Liver (tissue), 9 donors: ENCODE measurements around the gene GRM1. TPM values are rescaled to one million over a fixed set of nuclear protein-coding genes. Genes with fewer than 3 reads are reported as not detected.

Experiments
- DNase-seq: peaks from one replicate; pipeline ENCODE4 v3.0.0-alpha.2; 2017; ENCODE audit warnings: low spot score
- H3K27ac ChIP-seq, 2 donors: one replicate each; pipeline ENCODE4 v1.7.0; 2013; ENCODE audit warnings: inconsistent platforms in 2 of 2, low read length in 2 of 2, control low read depth in 1 of 2, low read depth in 1 of 2, mild to moderate bottlenecking in 1 of 2
- H3K27me3 ChIP-seq, 4 donors: one replicate each; pipeline versions ENCODE4 v1.6.1 to v1.7.0; 2013; ENCODE audit warnings: low read length in 3 of 4, inconsistent platforms in 1 of 4, mild to moderate bottlenecking in 1 of 4, moderate library complexity in 1 of 4; ENCODE audit not compliant: control insufficient read depth in 4 of 4, insufficient read depth in 4 of 4
- H3K36me3 ChIP-seq, 4 donors: one replicate each; pipeline versions ENCODE4 v1.6.1 to v1.7.0; 2013; ENCODE audit warnings: low read length in 3 of 4, mild to moderate bottlenecking in 3 of 4, low read depth in 1 of 4, moderate library complexity in 1 of 4; ENCODE audit not compliant: control insufficient read depth in 4 of 4, insufficient read depth in 3 of 4
- H3K4me1 ChIP-seq, 4 donors: one replicate each; pipeline versions ENCODE4 v1.6.1 to v1.7.0; 2013; ENCODE audit warnings: low read length in 3 of 4, mild to moderate bottlenecking in 3 of 4, moderate library complexity in 1 of 4; ENCODE audit not compliant: control insufficient read depth in 4 of 4, insufficient read depth in 4 of 4
- H3K4me3 ChIP-seq, 3 donors: one replicate each; pipeline versions ENCODE4 v1.6.1 to v1.7.0; 2013; ENCODE audit warnings: low read length in 3 of 3, control low read depth in 1 of 3, low read depth in 1 of 3, mild to moderate bottlenecking in 1 of 3
- H3K9ac ChIP-seq, 2 donors: one replicate each; pipeline ENCODE4 v1.7.0; 2013; ENCODE audit warnings: low read length in 2 of 2, mild to moderate bottlenecking in 2 of 2, moderate library complexity in 2 of 2, control low read depth in 1 of 2, low read depth in 1 of 2
- H3K9me3 ChIP-seq, 4 donors: one replicate each; pipeline versions ENCODE4 v1.6.1 to v1.7.0; 2013; ENCODE audit warnings: low read length in 3 of 4; ENCODE audit not compliant: control insufficient read depth in 4 of 4
- ATF3 ChIP-seq: IDR thresholded peaks from 2 replicates; pipeline ENCODE4 v1.6.1; 2016; ENCODE audit warnings: antibody characterized with exemption
- CTCF ChIP-seq: fragments of 150-350 bp; IDR thresholded peaks from 2 replicates; pipeline ENCODE4 v1.5.1; 2017; ENCODE audit warnings: improper control_type of control experiment, low read depth, low read length; ENCODE audit not compliant: missing input control
- EGR1 ChIP-seq, 2 donors: IDR thresholded peaks; 2 replicates each; pipeline ENCODE4 v1.6.1; 2016 to 2018; ENCODE audit warnings: antibody characterized with exemption in 2 of 2, low read depth in 2 of 2
- FOXA1 ChIP-seq: IDR thresholded peaks from 2 replicates; pipeline ENCODE4 v1.6.1; 2016; ENCODE audit warnings: antibody characterized with exemption
- FOXA2 ChIP-seq: IDR thresholded peaks from 2 replicates; pipeline ENCODE4 v1.6.1; 2016; ENCODE audit warnings: antibody characterized with exemption
- GABPA ChIP-seq, 2 donors: IDR thresholded peaks in 1 of 2; conservative IDR thresholded peaks in 1 of 2; 2 replicates each; pipeline ENCODE4 v1.6.1; 2016; ENCODE audit warnings: antibody characterized with exemption in 2 of 2, mild to moderate bottlenecking in 1 of 2, moderate library complexity in 1 of 2
- HNF4A ChIP-seq, 2 donors: conservative IDR thresholded peaks; 2 replicates each; pipeline ENCODE4 v1.6.1; 2016; ENCODE audit warnings: antibody characterized with exemption in 2 of 2, mild to moderate bottlenecking in 2 of 2
- HNF4G ChIP-seq: IDR thresholded peaks from 2 replicates; pipeline ENCODE4 v1.6.1; 2016; ENCODE audit warnings: antibody characterized with exemption
- JUND ChIP-seq, 2 donors: IDR thresholded peaks; 2 replicates each; pipeline ENCODE4 v1.6.1; 2016; ENCODE audit warnings: antibody characterized with exemption in 2 of 2
- MAX ChIP-seq: IDR thresholded peaks from 2 replicates; pipeline ENCODE4 v1.6.1; 2016; ENCODE audit warnings: antibody characterized with exemption
- NR2F2 ChIP-seq: IDR thresholded peaks from 2 replicates; pipeline ENCODE4 v1.6.1; 2016; ENCODE audit warnings: antibody characterized with exemption
- RAD21 ChIP-seq, 2 donors: IDR thresholded peaks; 2 replicates each; pipeline ENCODE4 v1.6.1; 2016; ENCODE audit warnings: antibody characterized with exemption in 2 of 2, mild to moderate bottlenecking in 2 of 2
- REST ChIP-seq: IDR thresholded peaks from 2 replicates; pipeline ENCODE4 v1.6.1; 2016; ENCODE audit warnings: antibody characterized with exemption, mild to moderate bottlenecking
- RXRA ChIP-seq, 2 donors: IDR thresholded peaks; 2 replicates each; pipeline ENCODE4 v1.6.1; 2017 to 2018; ENCODE audit warnings: antibody characterized with exemption in 2 of 2, mild to moderate bottlenecking in 1 of 2
- SP1 ChIP-seq: IDR thresholded peaks from 2 replicates; pipeline ENCODE4 v1.6.1; 2018; ENCODE audit warnings: antibody characterized with exemption, mild to moderate bottlenecking
- TAF1 ChIP-seq: conservative IDR thresholded peaks from 2 replicates; pipeline ENCODE4 v1.6.1; 2016; ENCODE audit warnings: antibody characterized with exemption, mild to moderate bottlenecking
- YY1 ChIP-seq: IDR thresholded peaks from 2 replicates; pipeline ENCODE4 v1.6.1; 2016; ENCODE audit warnings: antibody characterized with exemption, mild to moderate bottlenecking
- ZBTB33 ChIP-seq: IDR thresholded peaks from 2 replicates; pipeline ENCODE4 v1.6.1; 2016; ENCODE audit warnings: antibody characterized with exemption
- WGBS: extraction: QIAGEN DNeasy Blood & Tissue Kit; methylation state at CpG from one replicate; pipeline ENCODE4 v1.1.7; 2013; 5-methylcytosine and 5-hydroxymethylcytosine counted together
- polyA plus RNA-seq, 2 donors: library from polyadenylated mRNA; stranded (reverse) in 1 of 2; unstranded in 1 of 2; fragments of 200-250 nt in 1 of 2; fragments of >200 nt in 1 of 2; fragmentation: Nextera tagmentation in 1 of 2; extraction: Ambion mirVana in 1 of 2; gene quantifications; one replicate each; pipeline versions ENCODE4 v1.2.1 to v1.2.3, GENCODE V29; 2013 to 2015
- total RNA-seq, 2 donors: library from RNA; depleted of rRNA; stranded (reverse); fragments of >200 nt; gene quantifications; one replicate each; pipeline ENCODE4 v1.2.3, GENCODE V29; 2014
- donor health status: healthy.
- donor health status: healthy.
- donor health status: healthy.
- donor health status: healthy.
- donor health status: healthy.

GRM1 gene
- total and polyA plus RNA-seq, 4 donors = under 0.01 to 0.05 (median 0.01) TPM; not detected in 1

- DNase-seq = no peak
- no peak for TF ChIP-seq YY1
- TF ChIP-seq JUND (IDR thresholded peaks at IDR 0.05) = no peak
- no peak for TF ChIP-seq CTCF
- no peak for TF ChIP-seq MAX
- TF ChIP-seq RXRA (IDR thresholded peaks at IDR 0.05) = no peak
- no peak for TF ChIP-seq HNF4G
- no peak for TF ChIP-seq ZBTB33
- no peak for TF ChIP-seq SP1
- TF ChIP-seq NR2F2 = no peak
- TF ChIP-seq RAD21 (IDR thresholded peaks at IDR 0.05) = no peak
- no peak for TF ChIP-seq GABPA (IDR thresholded peaks at IDR 0.05 in 1 of 2, conservative IDR thresholded peaks at IDR 0.05 in 1 of 2)
- TF ChIP-seq EGR1 (IDR thresholded peaks at IDR 0.05; ENCODE audit: low read depth in 2 of 2) = no peak
- no peak for TF ChIP-seq FOXA2
- no peak for TF ChIP-seq HNF4A (conservative IDR thresholded peaks at IDR 0.05)
- no peak for TF ChIP-seq FOXA1
- no peak for TF ChIP-seq ATF3
- TF ChIP-seq TAF1 = no peak
- no peak for TF ChIP-seq REST
- Histone ChIP-seq H3K36me3 (no peaks in the 10 kb centered on the region), H3K27ac (no peak overlapping the region), H3K27me3 (no peaks in the 10 kb centered on the region), H3K4me1 (no peaks in the 10 kb centered on the region), H3K4me3 (no peak overlapping the region), H3K9me3 (no peaks in the 10 kb centered on the region), H3K9ac (no peak overlapping the region)
- 66% methylated on average over 7 of the region's 7 CpGs for WGBS
Observed at GRCh38 chr6:146363838-146364607, 335.2 kb downstream of the GRM1 start.
